ENCODE results near the gene CYGB. TPM values are rescaled to one million over a fixed set of nuclear protein-coding genes. Genes with fewer than 3 reads are reported as not detected.

CYGB gene
- polyA plus RNA-seq, 3 donors = not detected

DNA sequence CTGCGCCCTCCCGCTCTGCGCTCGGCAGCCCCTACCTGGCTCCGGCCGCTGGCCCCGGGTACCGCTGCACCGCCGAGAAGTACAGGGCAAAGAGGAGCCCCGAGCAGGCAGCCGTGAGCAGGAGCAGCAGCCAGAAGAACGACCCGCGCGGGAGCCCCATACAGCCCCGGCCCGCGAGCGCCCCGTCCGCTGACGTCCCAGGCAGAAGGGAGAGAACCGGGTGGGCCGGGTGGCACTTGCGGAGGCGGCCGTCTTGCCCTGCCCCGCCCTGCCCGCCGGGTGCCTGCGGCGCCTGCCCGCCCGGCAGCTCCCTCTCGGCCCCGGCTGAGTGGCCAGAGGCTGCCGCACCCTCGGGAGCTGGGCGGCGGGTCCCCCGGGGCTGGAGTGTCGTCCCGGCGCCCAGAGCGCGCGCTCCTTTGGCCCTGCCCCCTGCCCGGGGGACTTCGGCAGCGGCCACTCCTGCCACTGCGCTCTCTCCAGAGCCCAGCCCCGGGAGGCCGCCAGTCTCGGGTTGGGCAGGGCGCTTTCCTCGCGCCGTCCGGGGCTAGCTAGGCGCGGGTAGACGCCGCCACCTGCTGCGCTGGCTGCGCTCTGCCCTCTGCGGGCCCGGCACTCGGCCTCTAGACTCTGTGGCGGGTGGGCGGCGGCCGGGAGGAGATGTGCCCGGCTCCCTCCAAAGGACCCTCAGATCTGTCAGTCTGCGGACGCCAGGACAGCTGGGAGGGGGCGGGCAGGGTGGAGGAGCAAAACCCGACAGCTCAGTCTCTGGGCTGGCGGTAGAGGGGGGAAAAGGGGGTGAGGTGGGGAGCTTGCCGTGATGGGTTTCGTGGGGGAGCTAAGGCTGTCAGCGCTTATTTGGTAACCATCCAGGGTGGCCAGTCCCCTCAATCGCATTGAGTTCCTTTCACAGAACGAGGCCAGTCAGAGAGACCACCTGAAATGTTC, 48.4 kb upstream of the CYGB start, which contains the start of gene ST6GALNAC2:
Gene ST6GALNAC2 (minus strand): TSS at position 212 of the 945 bp plus-strand sequence. CDS start 52 bp downstream, at position 160.
- Histone ChIP-seq H3K27ac (ENCODE audit: low read depth in 1 of 2, low read length in 2 of 2) (peak within 1 kb of the TSS; percentile 53 to 78), H3K79me2 (ENCODE audit: insufficient read depth, low read length) (no peaks in the 10 kb centered on the region), H3K4me1 (ENCODE audit: control insufficient read depth in 1 of 2, insufficient read depth in 2 of 2, low read length in 2 of 2) (peaks cover 22 to 24% of the 10 kb centered on the region in 2 donors), H2AFZ (ENCODE audit: insufficient read depth, low read depth, low read length, poor library complexity, severe bottlenecking) (peak within 1 kb of the TSS; percentile 83), H3K9ac (ENCODE audit: insufficient read depth, low read length, poor library complexity, severe bottlenecking) (peak within 1 kb of the TSS; percentile 88), H3K27me3 (ENCODE audit: control insufficient read depth in 2 of 2, insufficient read depth in 2 of 2, low read length in 2 of 2) (peaks cover 9 to 34% of the 10 kb centered on the region in 2 donors), H3K36me3 (replicated peaks in 1 of 2; ENCODE audit: control insufficient read depth in 1 of 2, insufficient read depth in 2 of 2, low read length in 2 of 2) (no peaks in the 10 kb centered on the region), H4K20me1 (ENCODE audit: insufficient read depth, low read length) (no peaks in the 10 kb centered on the region), H3K9me3 (replicated peaks in 1 of 2; ENCODE audit: control insufficient read depth in 1 of 2, insufficient read depth in 1 of 2, low read length in 2 of 2) (peaks cover 0 to 5% of the 10 kb centered on the region in 2 donors), H3K4me3 (replicated peaks in 1 of 3; ENCODE audit: low read depth in 2 of 3, low read length in 3 of 3) (peak within 1 kb of the TSS; percentile 52 to 85 (median 79)), H3K4me2 (replicated peaks; ENCODE audit: extremely low read depth, low read length, poor library complexity, severe bottlenecking) (peak within 1 kb of the TSS; percentile 76)
- Mint-ChIP-seq H3K36me3 (peaks cover 7 to 22% of the 10 kb centered on the region in 2 donors), H3K27ac (peak within 1 kb of the TSS; percentile 76 to 91 (median 83)), H3K27me3 (ENCODE audit: low read depth in 3 of 3) (peaks cover 47 to 69% (median 48%) of the 10 kb centered on the region in 3 donors), H3K9me3 (peaks cover 0 to 18% (median 3%) of the 10 kb centered on the region in 7 donors), H3K4me3 (peak within 1 kb of the TSS; percentile 89 to 90), H3K4me1 (peaks cover 35% of the 10 kb centered on the region)
- intact Hi-C loops (cut with micrococcal nuclease) = loop anchor here (2.0 to 10.0 kb wide), 5 partner anchors 15 to 121 kb away; partner anchors contain the start of gene AANAT (in 1 of the 2)
- peak; percentile 57 for TF ChIP-seq CTCF (IDR thresholded peaks at IDR 0.05)
- 1% methylated on average over 81 of the region's 84 CpGs for WGBS (ENCODE audit: insufficient coverage)
- peak; percentile 69 to 73 (median 72) for DNase-seq

GRCh38 chr17:76585033-76585648, 47.6 kb upstream of the CYGB start:
- peak overlapping the region; percentile 76 to 91 (median 83) for H3K27ac Mint-ChIP-seq
- DNase-seq = peak in 2 of 3 donors; percentile 55 to 61
- no peak for TF ChIP-seq CTCF (IDR thresholded peaks at IDR 0.05)
- H3K36me3 Mint-ChIP-seq = peaks cover 7 to 22% of the 10 kb centered on the region in 2 donors
- H3K36me3 ChIP-seq (replicated peaks in 1 of 2; ENCODE audit: control insufficient read depth in 1 of 2, insufficient read depth in 2 of 2, low read length in 2 of 2) = no peaks in the 10 kb centered on the region
- peak overlapping the region; percentile 83 for H2AFZ ChIP-seq (ENCODE audit: insufficient read depth, low read depth, low read length, poor library complexity, severe bottlenecking)
- peak overlapping the region; percentile 76 for H3K4me2 ChIP-seq (replicated peaks; ENCODE audit: extremely low read depth, low read length, poor library complexity, severe bottlenecking)
- H3K9me3 ChIP-seq (replicated peaks in 1 of 2; ENCODE audit: control insufficient read depth in 1 of 2, insufficient read depth in 1 of 2, low read length in 2 of 2) = peaks cover 0 to 5% of the 10 kb centered on the region in 2 donors
- no peaks in the 10 kb centered on the region for H3K79me2 ChIP-seq (ENCODE audit: insufficient read depth, low read length)
- H3K27me3 Mint-ChIP-seq (ENCODE audit: low read depth in 3 of 3) = peaks cover 47 to 69% (median 48%) of the 10 kb centered on the region in 3 donors
- peaks cover 29 to 32% of the 10 kb centered on the region in 2 donors for H3K4me1 ChIP-seq (ENCODE audit: control insufficient read depth in 1 of 2, insufficient read depth in 2 of 2, low read length in 2 of 2)
- H3K9ac ChIP-seq (ENCODE audit: insufficient read depth, low read length, poor library complexity, severe bottlenecking) = peak overlapping the region; percentile 88
- H3K4me3 Mint-ChIP-seq = peak overlapping the region; percentile 89 to 90
- peaks cover 0 to 18% (median 3%) of the 10 kb centered on the region in 7 donors for H3K9me3 Mint-ChIP-seq
- WGBS (ENCODE audit: insufficient coverage) = under 1% methylated on average over 57 of the region's 62 CpGs
- intact Hi-C loops (cut with micrococcal nuclease) = loop anchor here (2.0 to 10.0 kb wide), 4 partner anchors 16 to 120 kb away; partner anchors contain the start of gene AANAT (in 1 of the 2)
- H3K27ac ChIP-seq (ENCODE audit: low read depth in 1 of 2, low read length in 2 of 2) = peak overlapping the region; percentile 53 to 78
- H3K4me3 ChIP-seq (replicated peaks in 1 of 3; ENCODE audit: low read depth in 2 of 3, low read length in 3 of 3) = peak overlapping the region; percentile 52 to 85 (median 79)
- peaks cover 42% of the 10 kb centered on the region for H3K4me1 Mint-ChIP-seq
- peaks cover 9 to 34% of the 10 kb centered on the region in 2 donors for H3K27me3 ChIP-seq (ENCODE audit: control insufficient read depth in 2 of 2, insufficient read depth in 2 of 2, low read length in 2 of 2)
- H4K20me1 ChIP-seq (ENCODE audit: insufficient read depth, low read length) = no peaks in the 10 kb centered on the region
